Stimulated activated CD4-positive, alpha-beta T cell treated with anti-CD3 and anti-CD28 coated beads, Interleukin-1b, Interleukin-23, amount 100 ng/mL, for 48 hours (primary cell): ENCODE results near the gene KANK4.
"Not testable (repeated sequence)": the region's sequence is repeated elsewhere in the genome, so short reads cannot be mapped to it uniquely, and the experiment has no call there.

Source experiments
- DNase-seq: peaks from one replicate; pipeline ENCODE4 v3.0.0-alpha.2; 2020

The KANK4 gene

DNA sequence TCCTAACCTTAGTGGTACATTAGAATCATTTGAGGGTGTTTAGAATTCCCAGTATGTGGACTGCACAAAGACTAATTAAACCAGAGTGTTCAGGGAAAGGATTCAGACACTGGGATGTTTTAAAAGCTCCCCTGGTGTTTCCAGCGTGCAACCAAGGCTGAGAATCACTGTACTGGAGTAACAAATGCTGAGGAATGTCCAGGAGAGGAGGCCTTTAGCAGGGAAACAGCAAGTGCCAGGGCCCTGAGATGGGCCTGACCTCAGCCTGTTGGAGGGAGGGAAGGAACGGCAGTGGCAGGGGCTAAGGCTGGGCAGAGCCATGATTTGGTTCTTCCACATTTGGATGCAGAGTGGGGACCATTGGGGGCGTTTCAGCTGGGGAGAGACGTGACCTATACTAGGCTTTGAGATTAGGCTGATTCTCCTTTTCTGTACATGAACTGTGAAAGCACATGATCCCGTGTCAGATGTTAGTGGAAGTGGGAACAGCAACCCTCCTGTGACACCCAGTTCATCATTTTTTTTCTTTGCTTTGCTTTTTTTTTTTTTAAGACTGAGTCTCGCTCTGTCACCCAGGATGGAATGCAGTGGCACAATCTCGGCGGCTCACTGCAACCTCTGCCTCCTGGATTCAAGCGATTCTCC lies 49.3 kb downstream of the KANK4 start:
- DNase-seq, result no peak

DNA sequence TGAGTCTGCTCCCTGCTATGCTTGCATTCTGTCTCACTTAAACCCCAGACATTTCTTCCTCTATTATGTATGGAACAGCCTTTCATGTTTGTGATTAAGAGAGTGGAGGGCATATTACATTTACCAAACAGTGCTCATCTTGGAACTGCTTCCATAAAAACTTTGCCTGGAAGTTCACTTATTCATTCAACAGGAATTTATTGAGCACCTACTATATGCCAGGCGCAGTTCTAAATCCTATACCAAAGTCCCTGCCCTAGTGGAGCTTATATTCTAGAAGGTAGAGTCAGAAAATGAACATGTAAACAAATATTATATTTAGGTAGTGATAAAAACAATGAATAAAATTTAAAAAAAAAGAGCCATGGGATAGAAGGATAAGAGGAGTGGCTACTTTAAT lies 49.8 kb downstream of the KANK4 start:
- DNase-seq, result no peak

DNA sequence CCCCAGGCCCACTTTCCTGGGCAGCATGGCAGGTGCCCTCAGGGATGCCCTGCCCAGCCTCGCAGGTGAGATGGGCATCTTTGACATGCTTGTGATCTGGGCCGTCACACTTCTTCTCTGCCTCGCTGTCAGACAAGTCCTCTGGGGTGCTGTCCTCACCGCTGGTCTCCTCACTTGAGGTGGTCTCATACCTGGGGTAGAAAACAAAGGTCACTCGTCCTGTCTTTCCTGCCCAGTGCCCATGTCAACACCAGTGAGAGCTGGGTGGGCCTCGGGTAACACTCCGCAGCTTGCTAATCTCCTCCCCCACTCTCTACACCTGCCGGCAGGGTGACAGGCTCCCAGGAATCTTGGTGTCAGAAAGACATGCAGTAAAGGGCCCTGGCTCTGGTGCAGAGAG lies 50.9 kb downstream of the KANK4 start:
- no peak for DNase-seq

DNA sequence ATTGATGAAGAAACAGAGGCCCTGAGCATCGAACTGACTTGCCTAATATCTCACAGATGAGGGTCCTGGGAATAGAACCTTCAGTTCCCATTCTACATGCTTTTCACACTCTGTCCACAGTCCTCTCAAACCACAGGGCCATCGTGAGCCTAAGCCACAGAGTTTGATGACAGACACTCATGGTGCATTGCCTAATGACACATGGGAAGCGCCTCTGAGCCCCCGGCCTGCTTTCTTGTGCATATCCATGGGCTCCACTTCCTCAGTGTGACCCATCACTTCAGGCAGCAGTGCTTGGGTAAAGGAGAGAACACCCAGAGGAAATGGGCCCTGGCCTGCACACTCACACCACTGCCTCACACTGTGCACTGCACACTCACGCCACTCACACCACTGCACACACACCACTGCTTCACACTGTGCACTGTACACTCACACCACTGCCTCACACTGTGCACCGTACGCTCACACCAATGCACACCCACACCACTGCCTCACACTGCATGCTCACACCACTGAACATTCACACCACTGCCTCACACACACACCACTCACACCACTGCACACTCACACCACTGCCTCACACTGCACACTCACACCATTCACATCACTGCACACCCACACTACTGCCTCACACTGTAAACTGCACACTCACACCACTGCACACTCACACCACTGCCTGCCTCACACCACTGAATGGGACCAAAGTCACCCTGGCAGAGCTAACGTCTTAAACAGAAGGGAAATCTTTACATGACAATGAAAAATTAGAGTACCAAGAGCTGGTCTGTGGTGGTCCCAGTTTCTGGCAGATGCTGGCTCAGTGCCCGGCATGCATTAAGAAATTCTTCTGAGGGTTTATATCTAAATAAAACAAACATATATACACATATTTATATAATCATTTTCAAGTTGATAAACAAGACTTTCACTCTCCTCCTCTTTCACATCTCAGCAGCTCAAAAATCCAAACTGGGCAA lies 53.0 kb downstream of the KANK4 start:
- no peak for DNase-seq

DNA sequence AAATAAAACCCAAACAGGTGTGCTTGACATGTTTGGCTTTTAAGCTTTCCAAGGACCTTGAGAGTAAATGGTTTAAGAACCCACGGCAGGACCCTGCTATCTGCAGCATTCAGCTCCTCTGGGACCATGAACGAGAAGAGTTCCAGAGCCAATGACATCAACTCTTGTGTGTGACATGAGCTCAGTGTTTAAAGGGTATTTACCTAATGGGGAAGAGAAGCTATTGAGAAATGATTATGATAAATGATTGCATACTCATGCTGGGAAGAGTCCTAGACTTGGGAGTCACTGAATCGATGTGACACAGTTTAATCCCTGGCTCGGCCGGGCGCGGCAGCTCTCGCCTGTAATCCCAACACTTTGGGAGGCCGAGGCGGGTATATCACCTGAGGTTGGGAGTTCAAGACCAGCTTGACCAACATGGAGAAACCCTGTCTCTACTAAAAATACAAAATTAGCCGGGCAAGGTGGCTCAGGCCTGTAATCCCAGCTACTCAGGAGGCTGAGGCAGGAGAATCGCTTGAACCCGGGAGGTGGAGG lies 55.4 kb downstream of the KANK4 start:
- no peak for DNase-seq

DNA sequence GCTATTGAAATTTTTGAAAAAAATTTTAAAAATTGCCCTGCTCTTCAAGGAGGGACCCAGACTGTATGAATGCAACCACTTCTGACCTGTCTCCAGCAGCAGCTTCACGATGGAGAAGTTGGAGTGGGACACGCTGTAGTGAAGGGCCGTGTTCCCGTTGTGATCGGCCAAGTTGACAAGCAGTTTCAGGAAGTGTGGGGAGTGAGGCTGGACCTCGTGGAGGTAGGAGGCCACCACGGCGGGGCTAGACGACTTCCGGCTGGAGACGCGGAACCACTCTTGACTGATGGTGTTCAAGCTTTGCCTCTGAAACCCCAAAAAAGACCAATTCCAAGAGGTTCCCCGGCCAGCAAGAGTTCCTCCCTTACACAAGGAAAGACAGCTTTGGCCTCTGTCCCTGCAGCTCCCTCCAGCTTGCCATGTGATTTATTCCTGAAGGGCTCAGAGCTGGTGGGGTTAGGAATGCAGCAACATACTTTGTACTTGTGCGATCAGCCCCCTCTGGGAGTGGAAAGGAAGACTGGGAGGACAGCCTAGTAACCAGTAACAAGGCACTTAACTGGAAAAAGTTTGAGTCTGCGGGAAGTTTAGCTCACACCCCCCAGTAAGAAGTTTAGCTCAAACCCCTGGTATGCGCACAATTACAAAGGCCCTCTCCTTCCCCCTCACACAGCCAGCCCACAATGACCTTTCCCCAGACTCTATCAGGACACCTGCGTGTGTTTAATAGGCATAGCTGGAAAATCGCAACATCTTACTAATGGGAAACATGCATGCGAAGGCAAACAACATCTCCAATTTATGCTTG lies 56.0 kb downstream of the KANK4 start:
- DNase-seq, result no peak

DNA sequence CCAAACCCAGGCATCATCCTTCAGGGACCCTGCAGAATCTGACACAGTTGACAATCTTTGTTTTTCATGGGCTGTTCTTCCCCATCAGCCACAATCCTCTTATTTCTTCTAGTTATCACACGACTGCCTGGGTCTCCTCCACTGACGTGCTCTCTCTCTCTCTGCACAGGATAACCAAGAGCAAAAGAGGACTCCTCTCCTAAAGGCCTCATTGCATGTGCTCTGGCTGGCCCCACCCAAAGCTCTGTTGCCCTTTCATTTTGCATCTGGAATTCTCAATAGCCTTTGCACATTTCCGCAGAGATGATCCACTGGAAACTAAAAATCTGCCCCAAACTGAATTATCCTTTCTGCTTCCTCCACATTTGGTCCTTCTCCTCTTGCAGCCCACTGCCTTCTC lies 58.5 kb downstream of the KANK4 start:
- no peak for DNase-seq

DNA sequence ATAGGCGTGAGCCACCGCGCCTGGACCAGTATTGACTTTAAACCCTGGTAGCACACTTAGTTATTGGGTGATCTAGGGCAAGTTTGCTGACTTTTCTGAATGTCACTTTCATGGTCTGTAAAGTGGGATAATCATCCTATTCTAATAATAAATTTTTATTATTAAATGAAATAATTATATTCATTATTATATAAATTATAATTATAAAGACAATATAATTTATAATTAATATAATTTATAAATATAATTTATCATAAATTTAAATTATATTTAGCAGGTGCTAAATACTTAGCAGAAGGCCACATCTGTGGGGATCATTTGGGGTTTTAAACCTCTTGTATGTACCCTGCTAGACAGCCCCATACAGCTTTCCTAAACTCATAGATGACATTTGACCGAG lies 59.7 kb downstream of the KANK4 start:
- DNase-seq, result no peak

DNA sequence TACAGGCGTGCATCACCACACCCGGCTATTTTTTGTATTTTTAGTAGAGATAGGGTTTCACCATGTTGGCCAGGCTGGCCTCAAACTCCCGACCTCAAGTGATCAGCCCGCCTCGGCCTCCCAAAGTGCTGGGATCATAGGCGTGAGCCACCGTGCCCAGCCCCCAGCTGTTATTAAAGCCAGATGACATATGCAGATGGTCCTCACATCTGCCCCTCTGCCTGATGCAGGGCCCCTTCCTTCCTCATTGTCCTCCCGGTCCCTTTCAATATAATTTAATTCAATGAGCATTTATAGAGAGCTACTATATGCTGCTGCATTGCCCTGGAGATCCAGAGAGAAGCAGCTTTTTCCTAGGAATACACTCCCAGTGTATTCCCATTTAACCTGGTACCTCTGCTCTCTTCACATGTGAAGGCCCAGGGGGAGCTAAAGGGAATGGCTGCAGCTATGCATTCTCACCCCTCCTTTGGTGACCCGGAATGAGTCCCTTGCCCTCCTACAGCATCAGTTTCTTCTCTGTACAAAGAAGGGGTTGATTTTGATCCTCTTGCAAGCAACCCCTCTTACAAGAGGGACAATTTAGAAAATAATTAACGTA lies 69.0 kb downstream of the KANK4 start:
- DNase-seq, result no peak

DNA sequence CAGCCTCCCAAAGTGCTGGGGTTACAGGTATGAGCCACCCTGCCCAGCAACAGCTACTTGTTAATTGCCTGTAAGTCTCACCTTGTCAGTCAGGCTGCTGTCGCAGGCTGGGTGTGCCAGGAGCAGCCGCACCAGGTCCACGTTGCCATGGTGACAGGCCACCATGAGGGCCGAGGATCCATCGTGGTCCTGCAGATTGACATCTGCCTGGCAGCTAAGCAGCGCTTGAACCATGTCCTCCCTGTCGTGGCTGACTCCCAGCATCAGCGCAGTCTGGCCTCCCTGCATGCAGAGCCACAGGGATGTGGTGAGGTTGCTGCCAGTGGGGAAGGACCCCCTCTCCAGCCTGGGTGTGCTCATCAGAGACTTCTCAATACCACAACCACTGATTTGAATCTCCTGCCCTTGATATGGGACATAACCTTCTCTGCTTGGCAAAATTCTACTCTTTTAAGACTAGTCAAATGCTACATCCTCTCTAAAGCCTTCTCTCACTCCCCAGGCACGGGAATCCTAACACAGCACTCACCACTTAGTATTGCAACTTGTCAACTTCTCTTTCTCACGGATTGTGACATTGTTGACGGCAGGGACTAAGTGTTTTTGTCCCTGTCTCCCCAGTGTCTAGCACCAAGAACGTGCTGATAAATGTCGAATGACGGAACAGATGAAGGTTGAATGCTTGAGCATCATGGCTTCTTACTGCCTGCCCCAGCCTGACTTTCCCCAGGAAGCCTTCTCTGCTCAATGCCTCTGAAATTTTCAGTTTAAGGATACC lies 71.7 kb downstream of the KANK4 start:
- DNase-seq, result no peak

DNA sequence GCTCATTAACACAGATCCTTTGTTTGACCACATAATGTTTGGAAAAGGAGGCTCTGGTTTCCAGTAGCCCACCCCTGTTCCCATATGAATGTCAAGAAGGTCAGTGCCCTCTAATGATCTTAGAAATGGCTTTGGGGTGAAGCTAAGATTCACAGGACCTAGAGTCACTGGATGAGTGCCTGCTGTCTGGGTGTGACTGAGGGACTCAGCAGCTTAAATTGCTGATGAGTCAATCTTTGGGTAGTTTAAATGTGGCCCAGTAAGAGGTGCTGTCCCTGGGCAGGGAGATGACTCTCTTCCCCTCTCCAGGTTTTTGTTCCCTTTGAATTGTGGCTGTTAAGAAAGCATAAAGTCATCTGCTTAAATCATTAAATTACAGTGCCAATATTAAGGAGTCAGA lies 74.0 kb downstream of the KANK4 start:
- no peak for DNase-seq

DNA sequence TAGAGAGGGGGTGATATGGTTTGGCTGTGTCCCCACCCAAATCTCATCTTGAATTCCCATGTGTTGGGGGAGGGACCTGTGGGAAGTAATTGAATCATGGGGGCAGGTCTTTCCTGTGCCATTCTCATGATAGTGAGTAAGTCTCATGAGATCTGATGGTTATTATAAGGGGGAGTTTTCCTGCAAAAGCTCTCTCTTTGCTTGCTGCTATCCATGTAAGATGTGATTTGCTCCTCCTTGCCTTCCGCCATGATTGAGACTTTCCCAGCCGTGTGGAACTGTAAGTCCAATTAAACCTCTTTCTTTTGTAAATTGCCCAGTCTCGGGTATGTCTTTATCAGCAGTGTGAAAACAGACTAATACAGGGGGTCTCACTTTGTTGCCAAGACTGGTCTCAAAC lies 74.9 kb downstream of the KANK4 start:
- DNase-seq, result not testable (repeated sequence)

DNA sequence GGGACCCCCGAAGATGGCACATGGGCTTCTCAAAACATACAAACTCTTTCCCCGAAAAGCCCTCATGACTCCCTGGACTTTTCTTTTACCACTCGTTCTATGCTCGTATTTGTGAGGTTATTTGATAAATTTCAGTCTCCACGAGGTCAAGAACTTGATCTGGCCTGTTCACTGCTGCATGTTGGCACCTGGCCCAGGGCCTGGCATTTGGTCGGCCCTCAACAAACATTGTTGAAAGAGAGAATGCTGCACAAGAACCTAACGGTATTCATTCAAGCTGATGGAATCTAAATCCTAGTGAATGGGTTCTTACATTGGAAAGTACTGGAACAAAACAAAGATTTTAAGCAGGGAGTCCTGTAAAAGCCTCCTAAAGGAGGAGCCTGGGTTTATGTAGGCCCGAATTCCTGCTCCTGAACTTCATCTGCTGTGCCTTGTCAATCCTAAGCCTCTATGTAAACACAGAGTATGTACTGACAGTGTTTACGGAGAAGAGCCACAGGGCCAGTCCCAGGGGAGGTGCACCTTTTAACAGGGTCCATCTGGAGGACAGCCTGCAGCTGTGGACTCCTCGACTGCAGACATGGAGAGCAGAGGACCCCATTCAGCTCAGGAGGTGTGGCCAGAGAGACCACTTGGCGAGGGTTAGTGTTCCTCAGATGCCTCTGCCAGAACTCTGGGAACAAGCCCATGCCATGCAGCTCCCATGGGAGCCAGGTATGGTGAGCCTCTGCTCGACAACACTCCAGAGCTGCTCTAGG lies 77.7 kb downstream of the KANK4 start:
- no peak for DNase-seq

DNA sequence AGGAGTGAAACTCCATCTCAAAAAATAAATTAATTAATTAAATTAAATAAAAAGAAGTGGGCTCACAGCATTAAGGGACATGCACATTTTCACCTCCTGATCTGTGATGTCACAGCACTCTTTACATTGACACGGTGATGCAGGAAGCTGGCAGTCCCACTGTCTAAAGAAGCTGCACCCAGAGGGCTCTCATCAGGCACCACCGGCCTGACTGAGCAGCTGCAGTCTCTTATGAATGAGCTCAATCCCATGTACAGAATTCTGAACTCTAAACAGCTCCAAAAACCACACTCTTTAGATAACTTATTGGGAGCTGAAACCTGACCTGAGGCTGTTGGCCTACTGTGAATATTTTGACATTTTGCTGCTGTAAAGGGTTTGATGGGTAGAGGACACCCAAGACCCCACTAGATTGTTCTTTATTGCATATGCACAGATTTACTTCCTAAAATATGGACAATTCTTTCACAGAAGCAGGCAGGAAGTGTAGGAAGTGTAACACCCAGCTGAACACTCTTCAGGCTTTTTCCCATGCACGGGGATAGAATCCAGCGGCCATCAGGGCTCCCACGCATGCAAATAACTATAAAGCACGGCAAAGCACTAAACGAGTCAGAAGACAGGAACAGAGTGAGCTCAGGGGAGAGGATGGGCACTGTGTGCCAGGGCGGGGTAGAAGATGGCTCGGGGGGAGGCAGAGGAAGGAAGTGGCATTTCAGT lies 78.4 kb downstream of the KANK4 start:
- DNase-seq, result no peak

DNA sequence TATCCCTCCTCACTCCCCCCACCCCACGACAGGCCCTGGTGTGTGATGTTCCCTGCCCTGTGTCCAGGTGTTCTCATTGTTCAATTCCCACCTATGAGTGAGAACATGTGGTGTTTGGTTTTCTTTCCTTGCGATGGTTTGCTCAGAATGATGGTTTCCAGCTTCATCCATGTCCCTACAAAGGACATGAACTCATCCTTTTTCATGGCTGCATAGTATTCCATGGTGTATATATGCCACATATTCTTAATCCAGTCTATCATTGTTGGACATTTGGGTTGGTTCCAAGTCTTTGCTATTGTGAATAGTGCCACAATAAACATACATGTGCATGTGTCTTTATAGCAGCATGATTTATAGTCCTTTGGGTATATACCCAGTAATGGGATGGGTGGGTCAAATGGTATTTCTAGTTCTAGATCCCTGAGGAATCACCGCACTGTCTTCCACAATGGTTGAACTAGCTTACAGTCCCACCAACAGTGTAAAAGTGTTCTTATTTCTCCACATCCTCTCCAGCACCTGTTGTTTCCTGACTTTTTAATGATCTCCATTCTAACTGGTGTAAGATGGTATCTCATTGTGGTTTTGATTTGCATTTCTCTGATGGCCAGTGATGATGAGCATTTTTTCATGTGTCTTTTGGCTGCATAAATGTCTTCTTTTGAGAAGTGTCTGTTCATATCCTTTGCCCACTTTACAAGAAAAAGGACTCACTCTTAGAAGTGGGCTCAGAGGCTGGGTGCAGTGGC lies 79.4 kb downstream of the KANK4 start:
- not testable (repeated sequence) for DNase-seq

DNA sequence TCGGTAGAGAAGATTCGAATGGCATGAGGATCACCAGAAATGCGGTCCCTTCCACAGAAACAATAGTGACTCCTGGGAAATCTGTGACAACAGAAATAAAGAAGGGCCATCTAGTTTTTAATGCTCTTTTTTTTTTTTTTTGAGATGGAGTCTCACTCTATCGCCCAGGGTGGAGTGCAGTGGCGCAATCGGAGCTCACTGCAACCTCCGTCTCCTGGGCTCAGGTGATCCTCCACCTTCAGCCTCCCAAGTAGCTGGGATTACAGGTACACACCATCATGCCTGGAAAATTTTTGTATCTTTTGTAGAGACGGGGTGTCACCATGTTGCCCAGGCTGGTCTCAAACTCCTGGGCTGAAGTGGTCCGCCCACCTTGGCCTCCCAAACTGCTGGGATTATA lies 80.7 kb downstream of the KANK4 start:
- DNase-seq, result no peak

DNA sequence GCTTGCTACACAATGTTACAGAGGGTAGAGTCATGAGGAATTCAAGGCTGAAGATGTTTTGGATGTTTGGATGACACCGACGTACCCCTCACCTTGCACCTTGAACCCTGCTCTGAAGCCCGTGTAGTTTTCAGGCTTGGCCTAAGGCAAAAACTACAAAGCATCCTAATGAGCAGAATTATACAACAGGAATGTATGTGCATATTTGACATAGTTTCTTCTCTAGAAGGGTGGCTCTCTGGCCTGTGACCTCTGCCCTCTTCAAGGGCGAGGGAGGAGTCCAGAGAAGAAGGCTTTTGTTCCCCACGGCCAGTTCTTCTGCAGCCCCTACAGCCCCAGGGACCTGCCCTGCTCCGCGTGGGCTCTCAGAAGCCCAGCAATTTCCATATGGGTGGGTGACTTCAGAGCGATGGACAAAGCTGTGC lies 81.3 kb downstream of the KANK4 start:
- no peak for DNase-seq

DNA sequence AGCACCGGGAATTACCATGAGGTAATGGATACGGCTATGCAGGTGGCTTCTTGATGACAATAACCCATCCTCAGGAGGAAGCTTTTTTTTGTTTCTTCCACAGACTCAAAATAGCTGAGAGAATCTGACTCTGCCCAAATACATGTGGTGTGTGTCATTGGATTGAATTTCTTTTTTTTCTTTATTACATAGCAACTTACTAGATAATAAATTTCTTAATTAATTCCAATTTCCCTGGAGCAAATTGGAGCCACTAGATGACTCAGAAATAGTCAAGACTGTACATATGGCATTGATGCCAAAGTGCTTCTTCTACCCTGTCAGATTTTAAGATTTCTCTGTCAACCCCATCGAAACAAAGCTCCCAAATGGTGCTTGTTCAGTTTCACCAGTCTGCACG lies 81.9 kb downstream of the KANK4 start:
- no peak for DNase-seq

DNA sequence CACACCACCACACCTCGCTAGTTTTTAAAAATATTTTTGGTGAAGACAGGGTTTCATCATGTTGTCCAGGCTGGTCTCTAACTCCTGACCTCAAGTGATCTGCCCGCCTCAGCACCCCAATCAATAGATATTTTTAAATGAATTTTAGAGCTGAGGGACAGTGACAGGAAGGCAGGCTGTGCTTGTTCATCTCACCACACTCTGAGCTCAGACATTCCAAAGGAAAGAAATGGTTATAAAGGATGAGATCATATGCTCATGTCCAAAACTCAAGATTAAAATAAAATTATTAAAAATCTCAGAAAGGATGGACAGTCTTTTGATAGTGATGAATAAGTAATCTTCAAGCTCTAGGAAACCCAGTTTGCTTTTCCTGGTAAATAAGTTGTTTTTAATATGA lies 83.7 kb downstream of the KANK4 start:
- no peak for DNase-seq

DNA sequence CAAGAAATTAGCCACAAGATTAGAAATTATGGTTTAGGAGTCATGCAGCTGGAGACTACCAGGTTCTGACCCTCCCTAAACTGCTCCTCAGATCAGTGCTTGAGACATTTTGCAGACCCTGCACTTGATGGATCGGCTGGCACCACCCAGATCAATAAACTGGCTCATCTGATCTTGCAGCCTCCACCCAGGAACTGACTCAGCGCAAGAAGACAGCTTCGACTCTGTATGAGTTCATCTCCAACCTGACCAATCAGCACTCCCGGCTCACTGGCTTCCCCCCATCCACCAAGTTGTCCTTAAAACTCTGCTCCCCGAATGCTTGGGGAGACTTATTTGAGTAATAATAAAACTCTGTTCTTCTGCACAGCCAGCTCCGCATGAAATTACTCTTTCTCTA lies 84.5 kb downstream of the KANK4 start:
- no peak for DNase-seq
